HG03025 (cell line): Measurements from ENCODE around the gene TMEM109.

Experiments used
- ATAC-seq: cut with Tn5 transposase; IDR thresholded peaks from one replicate; pipeline ENCODE4 v1.9.1; 2021; ENCODE audit warnings: mild to moderate bottlenecking, moderate library complexity; ENCODE audit not compliant: unreplicated experiment, low FRiP score

TMEM109 gene

GRCh38 chr11:60924906-60925853 lies 11.2 kb downstream of the TMEM109 start:
- no peak for ATAC-seq

- no peak for ATAC-seq
Measured at GRCh38 chr11:60925868-60926267, 11.9 kb downstream of the TMEM109 start.

GRCh38 chr11:60926500-60926899 lies 12.5 kb downstream of the TMEM109 start:
- no peak for ATAC-seq

- ATAC-seq: no peak
Measured at GRCh38 chr11:60927061-60927592, 13.2 kb downstream of the TMEM109 start.

GRCh38 chr11:60927600-60927999 lies 13.6 kb downstream of the TMEM109 start:
- no peak for ATAC-seq

GRCh38 chr11:60928563-60929001 lies 14.6 kb downstream of the TMEM109 start:
- no peak for ATAC-seq

GRCh38 chr11:60929764-60930163 lies 15.8 kb downstream of the TMEM109 start:
- no peak for ATAC-seq

GRCh38 chr11:60930394-60930793 lies 16.4 kb downstream of the TMEM109 start:
- ATAC-seq: no peak

- no peak for ATAC-seq
Measured at GRCh38 chr11:60931917-60932316, 18.0 kb downstream of the TMEM109 start.

GRCh38 chr11:60932605-60933356 lies 18.8 kb downstream of the TMEM109 start:
- ATAC-seq: no peak

GRCh38 chr11:60933416-60934123 lies 19.6 kb downstream of the TMEM109 start:
- ATAC-seq: no peak

- no peak for ATAC-seq
Measured at GRCh38 chr11:60934124-60934789, 20.3 kb downstream of the TMEM109 start.

- ATAC-seq: no peak
Measured at GRCh38 chr11:60934790-60935605, 21.0 kb downstream of the TMEM109 start.

GRCh38 chr11:60935676-60936442 lies 21.9 kb downstream of the TMEM109 start:
- ATAC-seq: no peak

- no peak for ATAC-seq
Measured at GRCh38 chr11:60936467-60937143, 22.6 kb downstream of the TMEM109 start.

- no peak for ATAC-seq
Measured at GRCh38 chr11:60937144-60937527, 23.2 kb downstream of the TMEM109 start.

GRCh38 chr11:60937811-60938210 lies 23.9 kb downstream of the TMEM109 start:
- no peak for ATAC-seq

GRCh38 chr11:60938500-60938899 lies 24.5 kb downstream of the TMEM109 start:
- no peak for ATAC-seq
